Cardiac ventricle fibroblast (primary cell): ENCODE data around the gene CBY3. TPM values are rescaled to one million over a fixed set of nuclear protein-coding genes. Genes with fewer than 3 reads are reported as not detected.

Experiments
- total RNA-seq: library from RNA; depleted of rRNA; stranded (reverse); fragments of >200 nt; gene quantifications from 2 replicates; pipeline ENCODE4 v1.2.3, GENCODE V29; 2015

Gene CBY3
- total RNA-seq: not detected in 2 replicates

DNA sequence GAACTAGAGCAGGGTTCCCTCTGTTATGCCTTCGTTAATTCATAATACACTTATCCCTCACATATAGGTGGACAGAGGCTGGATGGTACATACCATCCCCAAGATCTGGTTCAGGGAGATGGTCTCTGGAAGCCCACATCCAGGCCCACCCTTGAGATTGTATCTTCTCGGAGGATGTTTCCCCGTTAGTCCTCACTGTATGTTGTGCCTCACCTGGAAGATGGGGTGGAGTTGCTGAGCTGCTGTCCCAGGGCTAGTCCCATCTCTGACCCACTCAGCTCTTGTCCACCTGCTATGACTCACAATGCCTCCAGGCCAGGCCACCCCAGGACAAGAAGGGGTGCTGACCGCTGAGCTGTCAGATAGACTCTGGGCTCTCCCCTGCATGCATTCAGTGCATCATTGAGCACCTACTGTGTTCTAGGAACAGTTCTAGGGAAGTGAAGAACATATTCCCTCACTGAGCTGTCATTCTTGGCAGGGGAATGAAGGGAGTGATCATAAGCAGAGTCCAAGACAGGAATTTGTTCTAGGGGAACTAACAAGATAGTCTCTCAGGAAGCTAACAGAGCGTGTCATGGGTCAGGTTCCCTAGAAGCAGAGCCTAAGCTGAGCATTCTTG, at the start of gene CBY3:
Gene CBY3, minus strand, starts transcription at position 255 of the 622 bp plus-strand sequence. Its CDS starts 116 bp downstream, at position 139.

DNA sequence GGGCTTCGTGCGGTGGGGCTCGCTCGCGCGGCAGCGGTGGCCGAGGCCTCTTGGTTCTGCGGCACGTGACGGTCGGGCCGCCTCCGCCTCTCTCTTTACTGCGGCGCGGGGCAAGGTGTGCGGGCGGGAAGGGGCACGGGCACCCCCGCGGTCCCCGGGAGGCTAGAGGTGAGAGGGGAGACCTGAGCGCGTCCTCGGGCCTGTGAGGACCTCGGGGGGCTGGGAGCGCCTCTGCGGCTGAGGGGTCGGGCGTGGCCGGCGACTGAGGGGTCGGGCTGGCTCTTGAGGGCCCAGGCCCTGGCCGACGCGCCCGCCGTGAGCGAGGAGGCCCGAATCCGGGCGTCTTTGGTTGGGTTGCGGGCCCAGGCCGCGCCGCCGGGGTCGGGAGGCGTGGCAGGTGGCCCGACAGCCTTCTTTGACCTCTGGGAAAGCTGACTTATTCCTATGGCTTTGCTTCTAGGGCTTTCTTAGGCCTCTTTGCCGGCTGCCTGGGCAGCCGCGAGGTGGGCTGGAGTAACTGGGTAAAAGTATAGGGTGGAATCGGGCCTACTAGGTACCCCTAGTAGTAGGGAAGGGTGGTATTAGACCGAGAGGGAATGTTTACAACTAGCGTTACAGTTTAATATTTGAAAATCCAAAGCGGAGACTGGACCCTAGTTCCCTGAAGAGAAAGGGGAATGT, 18.2 kb upstream of the CBY3 start, which contains the start of gene CANX:
Gene CANX, plus strand, starts transcription at position 33 of the 681 bp plus-strand sequence. CDS start 6,715 bp downstream, outside the sequence.

Other genes with a start within 250 kb of the CBY3 start
- 35.3 and 39.3 TPM in 2 replicates for gene RUFY1, start 130.5 kb downstream of the CBY3 start, total RNA-seq
- 138 and 149 TPM in 2 replicates for gene HNRNPH1, start 57.4 kb downstream of the CBY3 start, total RNA-seq
- 380 and 446 TPM in 2 replicates for gene CANX, start 17.9 kb upstream of the CBY3 start, total RNA-seq
- 17.1 and 23.9 TPM in 2 replicates for gene MAML1, start 51.8 kb upstream of the CBY3 start, total RNA-seq
- 20.0 and 24.7 TPM in 2 replicates for gene LTC4S, start 113.0 kb upstream of the CBY3 start, total RNA-seq
- gene MGAT4B, start 125.8 kb upstream of the CBY3 start, total RNA-seq: 120 and 157 TPM in 2 replicates
- gene SQSTM1, start 139.9 kb upstream of the CBY3 start, total RNA-seq: 580 and 658 TPM in 2 replicates
- gene MRNIP, start 177.8 kb upstream of the CBY3 start, total RNA-seq: 11.9 and 14.2 TPM in 2 replicates
- 83.4 and 96.1 TPM in 2 replicates for gene TBC1D9B, start 226.9 kb upstream of the CBY3 start, total RNA-seq